HEK293 (cell line): ENCODE data around the gene CTIF.

Experiments
- ZNF121 ChIP-seq: fragments of 450-650 bp; formaldehyde crosslinking; IDR thresholded peaks from 2 replicates; pipeline ENCODE4 v1.5.1; 2016; ENCODE audit warnings: missing biosample characterization, missing genetic modification characterization
- ZNF174 ChIP-seq: fragments of 450-650 bp; formaldehyde crosslinking; IDR thresholded peaks from 2 replicates; pipeline ENCODE4 v1.5.0; 2017; ENCODE audit warnings: missing biosample characterization, mild to moderate bottlenecking, missing genetic modification characterization
- ZNF561 ChIP-seq: fragments of 450-650 bp; IDR thresholded peaks from 2 replicates; pipeline ENCODE4 v1.5.1; 2018; ENCODE audit warnings: missing biosample characterization, missing genetic modification characterization, borderline replicate concordance
- TF ChIP-seq, protein P1 (sequence below): fragments of 450-650 bp; formaldehyde crosslinking; IDR thresholded peaks from 2 replicates; pipeline ENCODE4 v1.5.1; 2016; ENCODE audit warnings: missing biosample characterization, missing genetic modification characterization
- TF ChIP-seq, protein P2 (sequence below): fragments of 450-650 bp; formaldehyde crosslinking; IDR thresholded peaks from 2 replicates; pipeline ENCODE4 v1.5.1; 2016; ENCODE audit warnings: missing biosample characterization, missing genetic modification characterization

DNA sequence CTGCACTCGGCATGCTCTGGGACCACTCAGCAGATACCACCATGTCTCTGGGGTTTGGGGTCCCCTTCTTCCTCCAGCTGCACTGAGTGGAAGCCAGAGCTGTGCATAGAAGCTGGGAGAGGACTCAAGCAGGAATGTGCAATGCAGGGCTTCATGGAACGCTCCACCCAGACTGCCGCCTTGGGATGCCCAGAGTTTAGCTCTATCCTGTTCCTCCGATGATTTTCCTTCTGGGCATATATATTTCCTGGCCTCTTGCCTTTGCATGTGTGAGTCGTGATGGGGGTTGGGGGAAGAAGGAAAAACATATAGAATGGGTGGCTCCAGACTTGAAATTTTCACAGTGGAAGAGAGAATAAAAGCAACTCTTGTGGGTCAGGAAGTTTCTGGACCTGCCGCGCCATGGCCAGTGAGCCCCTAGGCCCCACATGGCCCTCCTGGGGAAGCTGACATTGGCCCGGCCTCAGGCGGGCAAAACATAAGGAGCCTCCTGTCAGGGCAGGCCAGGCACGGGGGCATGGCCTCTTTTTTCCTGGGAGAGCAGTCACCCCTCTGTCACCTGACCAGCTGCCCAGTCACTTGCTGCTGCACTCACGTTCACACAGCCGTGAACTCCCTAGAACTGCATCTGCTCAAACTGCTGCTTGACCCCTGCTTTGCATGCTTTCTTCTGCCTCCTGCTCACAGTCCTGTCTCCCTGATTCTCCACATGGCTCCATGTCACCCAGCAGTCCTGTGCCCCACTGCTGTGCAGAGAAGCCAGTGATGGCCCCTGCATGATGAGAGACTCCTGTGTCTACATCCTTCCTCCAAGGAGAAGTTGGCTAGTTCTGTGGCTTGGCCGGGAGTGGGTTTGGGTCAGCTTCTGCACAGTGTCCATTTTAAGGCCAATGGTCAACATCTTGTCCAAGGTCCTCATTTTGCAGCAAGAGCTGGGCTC, 197.8 kb downstream of the CTIF start:
- no peak for TF ChIP-seq ZNF121 (tag by site-specific recombination)
- TF ChIP-seq, protein P1, sequence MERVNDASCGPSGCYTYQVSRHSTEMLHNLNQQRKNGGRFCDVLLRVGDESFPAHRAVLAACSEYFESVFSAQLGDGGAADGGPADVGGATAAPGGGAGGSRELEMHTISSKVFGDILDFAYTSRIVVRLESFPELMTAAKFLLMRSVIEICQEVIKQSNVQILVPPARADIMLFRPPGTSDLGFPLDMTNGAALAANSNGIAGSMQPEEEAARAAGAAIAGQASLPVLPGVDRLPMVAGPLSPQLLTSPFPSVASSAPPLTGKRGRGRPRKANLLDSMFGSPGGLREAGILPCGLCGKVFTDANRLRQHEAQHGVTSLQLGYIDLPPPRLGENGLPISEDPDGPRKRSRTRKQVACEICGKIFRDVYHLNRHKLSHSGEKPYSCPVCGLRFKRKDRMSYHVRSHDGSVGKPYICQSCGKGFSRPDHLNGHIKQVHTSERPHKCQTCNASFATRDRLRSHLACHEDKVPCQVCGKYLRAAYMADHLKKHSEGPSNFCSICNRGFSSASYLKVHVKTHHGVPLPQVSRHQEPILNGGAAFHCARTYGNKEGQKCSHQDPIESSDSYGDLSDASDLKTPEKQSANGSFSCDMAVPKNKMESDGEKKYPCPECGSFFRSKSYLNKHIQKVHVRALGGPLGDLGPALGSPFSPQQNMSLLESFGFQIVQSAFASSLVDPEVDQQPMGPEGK (tag by site-specific recombination): no peak
- TF ChIP-seq ZNF174: no peak
- TF ChIP-seq ZNF561: no peak
- TF ChIP-seq, protein P2, sequence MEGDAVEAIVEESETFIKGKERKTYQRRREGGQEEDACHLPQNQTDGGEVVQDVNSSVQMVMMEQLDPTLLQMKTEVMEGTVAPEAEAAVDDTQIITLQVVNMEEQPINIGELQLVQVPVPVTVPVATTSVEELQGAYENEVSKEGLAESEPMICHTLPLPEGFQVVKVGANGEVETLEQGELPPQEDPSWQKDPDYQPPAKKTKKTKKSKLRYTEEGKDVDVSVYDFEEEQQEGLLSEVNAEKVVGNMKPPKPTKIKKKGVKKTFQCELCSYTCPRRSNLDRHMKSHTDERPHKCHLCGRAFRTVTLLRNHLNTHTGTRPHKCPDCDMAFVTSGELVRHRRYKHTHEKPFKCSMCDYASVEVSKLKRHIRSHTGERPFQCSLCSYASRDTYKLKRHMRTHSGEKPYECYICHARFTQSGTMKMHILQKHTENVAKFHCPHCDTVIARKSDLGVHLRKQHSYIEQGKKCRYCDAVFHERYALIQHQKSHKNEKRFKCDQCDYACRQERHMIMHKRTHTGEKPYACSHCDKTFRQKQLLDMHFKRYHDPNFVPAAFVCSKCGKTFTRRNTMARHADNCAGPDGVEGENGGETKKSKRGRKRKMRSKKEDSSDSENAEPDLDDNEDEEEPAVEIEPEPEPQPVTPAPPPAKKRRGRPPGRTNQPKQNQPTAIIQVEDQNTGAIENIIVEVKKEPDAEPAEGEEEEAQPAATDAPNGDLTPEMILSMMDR (tag by site-specific recombination): no peak
